HG03097 (cell line): ENCODE measurements around the gene ANKS1B.
"Not testable (repeated sequence)": the region's sequence is repeated elsewhere in the genome, so short reads cannot be mapped to it uniquely, and the experiment has no call there.

Experiments used
- ATAC-seq: cut with Tn5 transposase; IDR thresholded peaks from one replicate; pipeline ENCODE4 v1.9.1; 2021; ENCODE audit not compliant: unreplicated experiment, low FRiP score

ANKS1B gene

GRCh38 chr12:98868076-98868475 is 1116.7 kb downstream of the ANKS1B start:
- ATAC-seq = no peak

DNA sequence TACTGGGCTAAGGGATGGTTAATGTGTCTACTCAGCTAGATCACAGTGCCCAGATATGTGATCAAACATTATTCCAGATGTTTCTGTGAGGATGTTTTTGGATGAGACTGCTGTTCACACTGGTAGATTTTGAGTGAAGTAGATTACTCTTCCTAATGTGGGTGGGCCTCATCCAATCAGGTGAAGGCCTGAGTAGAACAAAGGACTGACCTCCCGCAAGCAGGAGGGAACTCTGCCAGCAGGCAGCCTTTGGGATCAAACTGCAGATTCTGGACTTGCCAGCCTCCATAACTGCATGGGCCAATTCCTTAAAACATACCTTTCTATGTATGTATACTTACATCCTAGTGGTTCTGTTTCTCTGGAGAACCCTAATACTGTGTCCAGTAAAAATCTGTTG is 1120.4 kb downstream of the ANKS1B start:
- ATAC-seq = no peak

- ATAC-seq = no peak
Measured at GRCh38 chr12:98863167-98863566, 1121.6 kb downstream of the ANKS1B start.

DNA sequence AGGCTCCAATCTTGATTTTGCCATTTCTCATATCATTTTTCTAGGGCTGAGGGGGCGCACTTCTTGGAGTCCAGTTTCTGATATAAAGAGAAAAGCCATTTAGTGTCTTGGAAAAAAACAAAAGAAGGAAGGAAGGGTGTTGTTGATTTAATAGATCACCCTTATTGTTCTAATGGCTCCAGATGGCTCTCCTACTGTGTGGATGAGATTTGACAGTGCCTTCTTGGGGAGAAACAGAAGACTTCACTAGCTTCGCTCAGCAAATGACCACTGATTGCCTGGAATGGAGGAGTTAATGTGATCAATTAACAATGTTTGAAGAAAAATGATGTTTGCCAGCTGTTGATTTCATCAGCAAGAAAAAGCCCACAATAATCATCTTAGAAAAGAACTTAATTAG is 1123.5 kb downstream of the ANKS1B start:
- no peak for ATAC-seq

- no peak for ATAC-seq
Measured at GRCh38 chr12:98856897-98857540, 1127.7 kb downstream of the ANKS1B start.

- no peak for ATAC-seq
Measured at GRCh38 chr12:98852181-98852580, 1132.6 kb downstream of the ANKS1B start.

DNA sequence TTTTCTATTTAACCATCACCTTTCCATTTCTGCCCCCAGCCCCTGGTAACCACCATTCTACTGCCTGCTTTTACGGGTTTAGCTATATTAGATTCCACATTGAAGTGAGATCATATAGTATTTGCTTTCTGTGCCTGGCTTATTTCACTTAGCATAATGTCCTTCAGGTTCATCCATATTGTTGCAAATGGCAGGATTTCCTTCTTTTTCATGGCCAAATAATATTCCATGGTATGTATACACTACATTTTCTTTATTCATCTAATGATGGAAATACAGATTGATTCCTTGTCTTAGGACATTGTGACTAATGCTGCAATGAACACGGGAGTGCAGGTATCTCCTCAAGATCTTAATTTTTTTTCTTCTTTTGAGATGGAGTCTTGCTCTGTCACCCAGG is 1137.5 kb downstream of the ANKS1B start:
- no peak for ATAC-seq

DNA sequence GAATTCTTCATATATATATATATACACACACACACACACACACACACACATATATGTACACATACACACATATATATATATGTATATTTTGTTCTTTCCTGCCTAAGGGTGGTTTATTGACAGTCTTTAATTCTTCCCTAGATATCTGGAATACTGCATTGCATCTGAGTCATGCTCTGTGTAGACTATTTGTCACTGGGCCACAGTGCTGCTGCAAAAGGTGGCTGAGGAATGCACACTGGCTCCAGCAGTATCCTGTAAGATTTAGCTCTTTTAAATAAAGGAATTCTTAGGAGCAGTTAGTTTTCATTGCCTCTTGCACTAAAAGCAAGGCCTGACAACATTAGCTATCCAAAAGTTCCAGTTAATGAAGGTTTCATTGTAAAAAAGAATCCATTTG is 1138.8 kb downstream of the ANKS1B start:
- no peak for ATAC-seq

DNA sequence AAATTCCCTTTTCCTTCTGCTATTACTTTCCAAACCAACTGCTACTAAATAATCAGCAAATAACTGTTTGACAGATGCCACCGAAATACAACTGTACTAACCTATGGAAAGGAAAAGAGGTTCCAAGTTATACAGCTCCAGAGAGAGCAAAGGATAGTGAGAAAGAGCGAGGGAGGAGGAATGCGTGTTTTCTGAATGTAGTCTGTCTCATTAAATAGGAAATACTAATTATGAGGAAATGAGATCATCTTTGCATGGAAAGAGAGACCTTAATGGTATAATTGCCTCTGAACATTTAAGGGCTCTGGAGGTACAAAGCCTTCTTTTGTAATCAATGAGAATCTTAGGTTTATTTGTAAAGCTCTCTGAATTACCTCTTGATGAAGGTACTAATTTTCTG is 1144.4 kb downstream of the ANKS1B start:
- ATAC-seq = no peak

GRCh38 chr12:98838231-98838647 is 1146.5 kb downstream of the ANKS1B start:
- no peak for ATAC-seq

- not testable (repeated sequence) for ATAC-seq
Measured at GRCh38 chr12:98837134-98837752, 1147.5 kb downstream of the ANKS1B start.

GRCh38 chr12:98830657-98831056 is 1154.1 kb downstream of the ANKS1B start:
- ATAC-seq = no peak

DNA sequence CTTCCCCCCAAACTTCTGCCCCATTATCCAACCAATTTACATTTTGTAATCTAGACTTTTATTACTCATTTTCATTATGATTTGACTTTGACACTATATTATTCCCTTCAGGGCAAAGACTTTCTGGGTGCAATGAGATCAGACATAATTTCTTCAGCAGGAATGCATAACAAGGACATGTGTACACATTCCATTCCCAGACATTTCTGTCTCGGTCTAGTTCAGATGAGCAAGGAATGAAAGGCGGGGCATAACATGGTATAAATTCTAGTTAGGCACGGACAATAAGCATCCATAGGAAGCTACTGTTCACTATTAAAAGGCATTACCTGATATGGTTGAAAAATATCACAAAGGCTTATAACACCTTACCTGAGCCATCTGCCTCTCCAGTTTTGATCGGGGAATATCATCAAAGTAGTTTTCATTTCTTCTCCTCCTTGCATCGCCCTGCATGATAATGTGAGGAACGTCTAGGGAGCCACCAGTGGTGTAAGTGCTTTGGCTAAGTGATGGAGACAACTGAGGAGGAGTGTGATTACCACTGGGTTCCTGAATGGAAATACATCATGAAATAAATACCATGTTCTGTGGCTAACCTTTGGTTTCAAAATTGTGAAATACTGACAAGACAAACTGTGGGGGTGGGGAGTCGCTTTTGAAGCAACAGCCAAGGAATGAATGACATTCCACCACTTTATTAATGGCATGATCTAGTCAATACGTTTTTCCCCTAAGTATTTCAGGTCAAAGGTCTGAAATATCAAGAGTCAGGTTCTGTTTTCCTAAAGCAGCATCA is 1155.7 kb downstream of the ANKS1B start:
- ATAC-seq = no peak

- no peak for ATAC-seq
Measured at GRCh38 chr12:98823012-98823411, 1161.7 kb downstream of the ANKS1B start.

- no peak for ATAC-seq
Measured at GRCh38 chr12:98821866-98822265, 1162.9 kb downstream of the ANKS1B start.

- ATAC-seq = no peak
Measured at GRCh38 chr12:98821232-98821631, 1163.5 kb downstream of the ANKS1B start.

DNA sequence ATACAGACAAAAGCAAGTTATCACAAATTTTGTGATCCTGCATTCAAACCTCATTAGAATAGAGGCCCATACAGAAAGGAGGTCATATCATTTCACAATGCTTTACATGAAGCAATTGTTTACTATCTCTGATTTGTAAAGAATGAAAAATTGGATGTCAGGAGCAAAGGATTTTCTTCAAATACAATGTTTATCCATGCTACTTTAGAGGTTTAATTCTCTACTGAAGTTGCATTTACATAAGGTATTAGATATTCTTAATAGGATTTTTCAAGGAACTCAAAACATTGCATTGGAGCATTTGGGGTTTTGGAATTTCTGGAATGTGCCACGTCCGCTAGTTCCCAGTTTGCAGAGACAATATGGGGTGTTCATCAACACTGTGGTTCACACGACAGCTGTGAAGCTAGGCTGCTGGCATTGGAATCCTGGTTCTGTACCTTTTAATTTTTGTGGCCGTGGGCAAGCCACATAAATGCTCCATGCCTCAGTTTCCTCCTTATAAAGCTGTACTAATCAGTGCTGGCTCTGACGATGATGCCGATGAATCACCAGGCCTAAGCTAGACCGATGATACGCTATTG is 1164.8 kb downstream of the ANKS1B start:
- no peak for ATAC-seq

GRCh38 chr12:98819071-98819470 is 1165.7 kb downstream of the ANKS1B start:
- no peak for ATAC-seq

DNA sequence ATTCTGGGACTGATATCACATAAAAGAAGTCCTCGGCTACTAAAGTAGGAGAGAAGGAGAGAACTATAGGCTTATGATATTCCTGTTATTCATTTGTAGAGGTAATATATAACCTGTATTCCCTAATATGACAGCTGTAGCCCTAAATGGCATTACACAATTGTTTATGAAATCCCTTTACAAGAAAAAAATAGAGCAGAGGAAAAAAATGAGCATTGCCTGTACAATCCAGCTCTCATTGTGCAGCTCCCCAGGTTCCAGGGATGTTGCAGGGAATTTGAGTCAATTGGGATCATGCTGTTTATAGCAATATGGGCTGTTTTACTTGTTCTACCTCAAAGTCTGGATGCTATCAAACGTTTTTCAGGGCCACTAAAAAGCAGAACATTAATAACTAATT is 1166.5 kb downstream of the ANKS1B start:
- ATAC-seq = no peak

DNA sequence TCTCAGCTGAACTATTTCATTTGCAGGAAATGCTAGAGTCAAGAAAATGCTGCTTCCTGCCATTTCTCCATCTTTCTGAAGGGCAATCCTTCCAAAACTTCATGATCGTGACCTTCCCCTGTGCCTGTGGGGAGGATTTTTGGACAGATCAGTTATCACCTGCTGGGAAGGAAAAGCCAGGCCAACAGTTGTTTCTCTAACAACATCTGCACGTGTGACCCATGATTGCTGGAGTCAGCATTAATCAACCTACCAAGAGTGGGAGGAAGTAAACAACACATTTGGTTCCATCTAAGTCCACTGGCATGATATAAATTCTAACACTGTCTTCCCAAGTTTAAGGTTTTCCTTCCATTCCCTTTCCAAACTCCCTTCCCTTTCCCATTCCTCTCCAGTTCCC is 1167.0 kb downstream of the ANKS1B start:
- no peak for ATAC-seq

- no peak for ATAC-seq
Measured at GRCh38 chr12:98816720-98817119, 1168.0 kb downstream of the ANKS1B start.
